MCF 10A (cell line): Measurements from ENCODE around the gene PIGR. TPM values are rescaled to one million over a fixed set of nuclear protein-coding genes. Genes with fewer than 3 reads are reported as not detected.
"Not testable (repeated sequence)": the region's sequence is repeated elsewhere in the genome, so short reads cannot be mapped to it uniquely, and the experiment has no call there.

ENCODE experiments used
- BruUV-seq: library from RNA; stranded (reverse); fragments of 400-500 nt; replicated peaks from 2 replicates; lab custom pipeline; 2021; lab: Mats Ljungman, UMichigan
- CTCF ChIA-PET: fragments of 300-600 bp; sonication (Branson Sonifier 250); formaldehyde crosslinking; extraction: SDS; loops from one replicate; lab custom pipeline; 2021; ENCODE audit warnings: antibody characterized with exemption, inconsistent platforms; lab: Yijun Ruan, JAX
- POLR2A ChIA-PET: fragments of 300-600, 350-650 bp; sonication (Branson Sonifier 250); formaldehyde crosslinking; extraction: SDS; loops from one replicate; lab custom pipeline; 2020; ENCODE audit warnings: antibody characterized with exemption, inconsistent platforms; lab: Yijun Ruan, JAX
- DNase-seq: peaks from one replicate; pipeline ENCODE4 v3.0.0-alpha.2; 2018; ENCODE audit not compliant: unreplicated experiment
- H3K27ac Mint-ChIP-seq: one replicate; pipeline ENCODE4 v1.8.0; 2022; ENCODE audit warnings: mild to moderate bottlenecking, low read depth, mixed read lengths; ENCODE audit not compliant: unreplicated experiment
- H3K27me3 Mint-ChIP-seq: one replicate; pipeline ENCODE4 v1.8.0; 2022; ENCODE audit warnings: mixed read lengths; ENCODE audit not compliant: insufficient read depth, unreplicated experiment
- H3K36me3 Mint-ChIP-seq: one replicate; pipeline ENCODE4 v1.8.0; 2022; ENCODE audit warnings: mild to moderate bottlenecking, moderate library complexity, mixed read lengths; ENCODE audit not compliant: insufficient read depth, unreplicated experiment
- H3K4me1 Mint-ChIP-seq: one replicate; pipeline ENCODE4 v1.8.0; 2022; ENCODE audit warnings: mixed read lengths; ENCODE audit not compliant: insufficient read depth, unreplicated experiment
- H3K4me3 Mint-ChIP-seq: one replicate; pipeline ENCODE4 v1.8.0; 2022; ENCODE audit warnings: mild to moderate bottlenecking, moderate library complexity, mixed read lengths; ENCODE audit not compliant: unreplicated experiment
- H3K9me3 Mint-ChIP-seq: one replicate; pipeline ENCODE4 v1.8.0; 2022; ENCODE audit warnings: mixed read lengths; ENCODE audit not compliant: unreplicated experiment
- CTCF ChIP-seq: fragments of 200-600 bp; IDR thresholded peaks from one replicate; pipeline ENCODE4 v1.8.0; 2022; ENCODE audit warnings: antibody characterized with exemption, mild to moderate bottlenecking; ENCODE audit not compliant: unreplicated experiment
- intact Hi-C: fragments of 100-400 bp; cut with micrococcal nuclease; formaldehyde crosslinking; loops from 2 replicates; pipeline ENCODE4 v1.14.1; 2022
- total RNA-seq: library from RNA; stranded (reverse); gene quantifications from 2 replicates; pipeline ENCODE4 v1.2.3, GENCODE V29; 2022

PIGR gene
- total RNA-seq, 1 experiment from 2014 or later = not detected

- BruUV-seq = no TSS peak
- ChIA-PET POLR2A (interaction anchor here (1.0 to 1.3 kb wide), 2 partner anchors 13 to 106 kb away, joined by 4 to 5 read pairs; no protein-coding TSS in a partner anchor), CTCF (interaction anchor here (0.6 to 3.4 kb wide), 7 partner anchors 9 to 640 kb away, joined by 3 to 13 read pairs (median 3); partner anchors contain the start of gene IL10)
- intact Hi-C loops = no loop called here
- Mint-ChIP-seq H3K9me3 (no peaks in the 10 kb centered on the region), H3K36me3 (no peaks in the 10 kb centered on the region), H3K27ac (no peak overlapping the region), H3K27me3 (no peaks in the 10 kb centered on the region), H3K4me1 (no peaks in the 10 kb centered on the region), H3K4me3 (no peak overlapping the region)
- TF ChIP-seq CTCF = no peak
- DNase-seq = no peak
Measured at GRCh38 chr1:206926286-206926685, 20.0 kb downstream of the PIGR start.

GRCh38 chr1:206925106-206925736 lies 21.0 kb downstream of the PIGR start:
- Mint-ChIP-seq H3K27me3 (no peaks in the 10 kb centered on the region), H3K27ac (no peak overlapping the region), H3K4me3 (no peak overlapping the region), H3K4me1 (no peaks in the 10 kb centered on the region), H3K36me3 (no peaks in the 10 kb centered on the region), H3K9me3 (no peaks in the 10 kb centered on the region)
- no peak for DNase-seq
- CTCF ChIA-PET = interaction anchor here (0.7 to 3.4 kb wide), 9 partner anchors 9 to 380 kb away, joined by 3 to 13 read pairs (median 3); partner anchors contain the start of gene FCAMR
- TF ChIP-seq CTCF = no peak
- BruUV-seq = no TSS peak
- POLR2A ChIA-PET = interaction anchor here (1.3 kb wide), 1 partner anchor 107 kb away, joined by 4 read pairs; no protein-coding TSS in a partner anchor
- intact Hi-C loops = no loop called here

- DNase-seq = no peak
- intact Hi-C loops = no loop called here
- ChIA-PET CTCF (interaction anchor here (0.7 to 3.4 kb wide), 8 partner anchors 9 to 379 kb away, joined by 3 to 13 read pairs (median 4); partner anchors contain the start of gene FCAMR), POLR2A (interaction anchor here (0.5 to 1.3 kb wide), 2 partner anchors 12 to 107 kb away, joined by 3 to 4 read pairs; no protein-coding TSS in a partner anchor)
- Mint-ChIP-seq H3K4me1 (no peaks in the 10 kb centered on the region), H3K4me3 (no peak overlapping the region), H3K27ac (no peak overlapping the region), H3K36me3 (no peaks in the 10 kb centered on the region), H3K9me3 (no peaks in the 10 kb centered on the region), H3K27me3 (no peaks in the 10 kb centered on the region)
- no peak for TF ChIP-seq CTCF
- BruUV-seq = no TSS peak
Measured at GRCh38 chr1:206924592-206925105, 21.6 kb downstream of the PIGR start.

- H3K4me1 Mint-ChIP-seq, H3K9me3 Mint-ChIP-seq, intact Hi-C loops, DNase-seq, H3K4me3 Mint-ChIP-seq, H3K27ac Mint-ChIP-seq, H3K27me3 Mint-ChIP-seq, BruUV-seq, H3K36me3 Mint-ChIP-seq: not testable (repeated sequence)
- CTCF ChIA-PET = interaction anchor here (1.1 to 13.0 kb wide), 3 partner anchors 10 to 59 kb away, joined by 4 to 287 read pairs (median 5); no protein-coding TSS in a partner anchor
- POLR2A ChIA-PET = interaction anchor here (0.5 kb wide), 1 partner anchor 12 kb away, joined by 3 read pairs; no protein-coding TSS in a partner anchor
Measured at GRCh38 chr1:206923961-206924557, 22.2 kb downstream of the PIGR start.
